ENCODE results near the gene FIS1.

DNA sequence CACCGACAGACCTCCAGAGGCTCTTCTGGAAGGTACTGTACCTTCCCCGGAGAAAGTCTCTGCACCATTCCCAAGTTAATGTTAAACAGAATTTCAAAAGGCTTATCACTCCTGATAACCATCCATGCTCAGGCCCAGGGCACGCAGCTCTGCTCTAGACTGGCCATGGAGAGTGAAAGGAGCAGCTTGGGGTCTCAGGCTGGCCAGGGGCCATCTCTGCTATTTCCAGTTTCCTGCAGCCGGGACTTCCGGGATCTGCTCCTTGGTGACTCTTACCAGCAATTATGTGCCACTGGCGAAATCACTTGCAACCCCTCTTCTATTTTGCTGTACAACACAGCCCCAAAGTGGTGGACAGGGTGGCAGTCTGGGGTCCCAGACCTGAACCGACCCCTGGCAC, 13.2 kb downstream of the FIS1 start:
- TF ChIP-seq CEBPB (IDR thresholded peaks at IDR 0.05; ENCODE audit: borderline replicate concordance in 1 of 2, low read depth in 2 of 2, low read length in 2 of 2) (no peak), CTCF (IDR thresholded peaks at IDR 0.05 in 2 of 3, conservative IDR thresholded peaks at IDR 0.05 in 1 of 3; ENCODE audit: control insufficient read depth in 2 of 3, extremely low read depth in 1 of 3, insufficient read depth in 1 of 3, low read depth in 3 of 3, low read length in 3 of 3) (no peak)
